OCI-LY7 (cell line): ENCODE measurements around the gene PRKCA. TPM values are rescaled to one million over a fixed set of nuclear protein-coding genes. Genes with fewer than 3 reads are reported as not detected.

Source experiments
- BruUV-seq: library from RNA; stranded (reverse); fragments of 400-500 nt; replicated peaks from 2 replicates; lab custom pipeline; 2021; lab: Mats Ljungman, UMichigan
- CTCF ChIA-PET: fragments of 300-600 bp; sonication (Branson Sonifier 250); formaldehyde crosslinking; loops from one replicate; lab custom pipeline; 2022; ENCODE audit warnings: antibody characterized with exemption; ENCODE audit not compliant: unreplicated experiment; lab: Charles Lee
- POLR2A ChIA-PET: fragments of 300-600 bp; sonication (Branson Sonifier 250); formaldehyde crosslinking; loops from one replicate; lab custom pipeline; 2022; ENCODE audit warnings: antibody characterized with exemption; lab: Charles Lee
- DNase-seq: peaks from one replicate; pipeline ENCODE4 v3.0.0-alpha.2; 2015; ENCODE audit warnings: low spot score
- H2AFZ ChIP-seq: fragments of 200-600 bp; sonication (generic), shearing (Covaris generic); 2 replicates; pipeline ENCODE4 v1.6.1; 2014; ENCODE audit warnings: mild to moderate bottlenecking, antibody characterized with exemption, low read length, moderate library complexity
- H3K27ac ChIP-seq: fragments of 200-600 bp; sonication (generic); 2 replicates; pipeline ENCODE4 v1.5.1; 2014; ENCODE audit warnings: mixed run types, low read depth, mild to moderate bottlenecking, moderate library complexity, low read length, inconsistent platforms; ENCODE audit not compliant: poor library complexity, severe bottlenecking
- H3K36me3 ChIP-seq: fragments of 200-600 bp; sonication (generic); 2 replicates; pipeline ENCODE4 v1.6.1; 2014; ENCODE audit warnings: mild to moderate bottlenecking, antibody characterized with exemption, low read length, moderate library complexity, mixed read lengths; ENCODE audit not compliant: insufficient read depth
- H3K4me1 ChIP-seq: fragments of 200-600 bp; sonication (generic); 2 replicates; pipeline ENCODE4 v1.5.1; 2014; ENCODE audit warnings: mild to moderate bottlenecking, low read length; ENCODE audit not compliant: insufficient read depth, poor library complexity, severe bottlenecking
- H3K4me2 ChIP-seq: fragments of 200-600 bp; sonication (generic); 2 replicates; pipeline ENCODE4 v1.6.1; 2014; ENCODE audit warnings: mild to moderate bottlenecking, low read length
- H3K4me3 ChIP-seq: fragments of 200-600 bp; sonication (generic); 2 replicates; pipeline ENCODE4 v1.5.1; 2014; ENCODE audit warnings: mild to moderate bottlenecking, low read depth, low read length; ENCODE audit not compliant: poor library complexity, severe bottlenecking
- H3K79me2 ChIP-seq: fragments of 200-600 bp; sonication (generic); 2 replicates; pipeline ENCODE4 v1.6.1; 2016; ENCODE audit warnings: low read depth, mild to moderate bottlenecking, low read length, moderate library complexity, mixed read lengths; ENCODE audit not compliant: insufficient read depth
- H3K9me2 ChIP-seq: fragments of 200-600 bp; sonication (generic); 2 replicates; pipeline ENCODE4 v1.6.1; 2016; ENCODE audit warnings: mild to moderate bottlenecking, low read length, mixed read lengths; ENCODE audit not compliant: insufficient read depth
- H3K9me3 ChIP-seq: fragments of 200-600 bp; sonication (generic); 2 replicates; pipeline ENCODE4 v1.6.1; 2014; ENCODE audit warnings: mild to moderate bottlenecking, mixed run types, low read length, mixed read lengths
- H4K20me1 ChIP-seq: fragments of 200-600 bp; sonication (generic); 2 replicates; pipeline ENCODE4 v1.6.1; 2014; ENCODE audit warnings: mild to moderate bottlenecking, antibody characterized with exemption, low read length, moderate library complexity, mixed read lengths; ENCODE audit not compliant: insufficient read depth
- CTCF ChIP-seq: fragments of 200-600 bp; sonication (generic); conservative IDR thresholded peaks from 2 replicates; pipeline ENCODE4 v1.5.1; 2014; ENCODE audit warnings: mild to moderate bottlenecking, antibody characterized with exemption, low read length, moderate library complexity, mixed read lengths
- EZH2phosphoT487 ChIP-seq: fragments of 200-600 bp; sonication (generic); IDR thresholded peaks from 2 replicates; pipeline ENCODE4 v1.6.1; 2018; ENCODE audit warnings: low read depth, borderline replicate concordance, mild to moderate bottlenecking, mixed run types, antibody characterized with exemption, low read length, moderate library complexity, mixed read lengths
- intact Hi-C: fragments of 100-400 bp; cut with micrococcal nuclease; formaldehyde crosslinking; loops from one replicate; pipeline ENCODE4 v1.10.0; 2022; ENCODE audit not compliant: unreplicated experiment
- total RNA-seq, 2 experiments: library from RNA; depleted of rRNA in 1 of 2; stranded (reverse); fragments of >200 nt in 1 of 2; shearing (Covaris generic) in 1 of 2; gene quantifications; 2 replicates each; pipeline ENCODE4 v1.2.3, GENCODE V29; 2014 to 2022

The PRKCA gene
- total RNA-seq, 2 experiments from 2014 or later: 6.6 to 32.1 TPM

- Histone ChIP-seq H3K9me2 (no peaks in the 10 kb centered on the region), H2AFZ (no peak overlapping the region), H3K4me3 (no peak overlapping the region), H3K36me3 (no peaks in the 10 kb centered on the region), H3K79me2 (no peaks in the 10 kb centered on the region), H3K9me3 (no peaks in the 10 kb centered on the region), H3K4me1 (peaks cover 20% of the 10 kb centered on the region), H3K4me2 (no peak overlapping the region), H4K20me1 (no peaks in the 10 kb centered on the region), H3K27ac (no peak overlapping the region)
- ChIA-PET POLR2A (interaction anchor here (1.0 kb wide), 2 partner anchors 11 kb away, joined by 3 to 4 read pairs; no protein-coding TSS in a partner anchor), CTCF (no interaction called here)
- DNase-seq: no peak
- intact Hi-C loops: no loop called here
- no TSS peak for BruUV-seq
- TF ChIP-seq CTCF: no peak
- no peak for TF ChIP-seq EZH2phosphoT487
These were observed 130.1 kb downstream of the PRKCA start for GRCh38 chr17:66432411-66432957.

- ChIA-PET CTCF (no interaction called here), POLR2A (interaction anchor here (0.8 to 1.1 kb wide), 4 partner anchors 11 to 62 kb away, joined by 3 to 5 read pairs (median 4); no protein-coding TSS in a partner anchor)
- Histone ChIP-seq H3K4me3 (no peak overlapping the region), H3K9me2 (no peaks in the 10 kb centered on the region), H3K27ac (no peak overlapping the region), H3K79me2 (no peaks in the 10 kb centered on the region), H4K20me1 (no peaks in the 10 kb centered on the region), H3K4me1 (peaks cover 26% of the 10 kb centered on the region), H3K36me3 (no peaks in the 10 kb centered on the region), H3K4me2 (no peak overlapping the region), H2AFZ (no peak overlapping the region), H3K9me3 (no peaks in the 10 kb centered on the region)
- intact Hi-C loops: no loop called here
- DNase-seq: no peak
- no TSS peak for BruUV-seq
- TF ChIP-seq CTCF (no peak), EZH2phosphoT487 (no peak)
These were observed 130.7 kb downstream of the PRKCA start for GRCh38 chr17:66432996-66433551.

- no peak for TF ChIP-seq CTCF
- no peak for TF ChIP-seq EZH2phosphoT487
- CTCF ChIA-PET: no interaction called here
- Histone ChIP-seq H3K9me3 (no peaks in the 10 kb centered on the region), H3K36me3 (no peaks in the 10 kb centered on the region), H3K4me1 (peaks cover 28% of the 10 kb centered on the region), H3K4me2 (no peak overlapping the region), H3K27ac (no peak overlapping the region), H2AFZ (no peak overlapping the region), H3K79me2 (no peaks in the 10 kb centered on the region), H4K20me1 (no peaks in the 10 kb centered on the region), H3K9me2 (no peaks in the 10 kb centered on the region), H3K4me3 (no peak overlapping the region)
- POLR2A ChIA-PET: interaction anchor here (1.6 kb wide), 1 partner anchor 187 kb away, joined by 4 read pairs; no protein-coding TSS in a partner anchor
- DNase-seq: no peak
- intact Hi-C loops: no loop called here
- BruUV-seq: no TSS peak
These were observed 132.8 kb downstream of the PRKCA start for GRCh38 chr17:66435182-66435581.
